WTC11 (cell line): ENCODE measurements around the gene SLC1A3. TPM values are rescaled to one million over a fixed set of nuclear protein-coding genes. Genes with fewer than 3 reads are reported as not detected.

Experiments used
- ATAC-seq: fragments of 200-7000 bp; cut with Tn5 transposase; 2 replicates; pipeline ENCODE4 v1.10.0; 2021; ENCODE audit warnings: mild to moderate bottlenecking, moderate library complexity
- CTCF ChIA-PET: fragments of 300-600 bp; sonication (Branson Sonifier 250); formaldehyde crosslinking; loops from one replicate; lab custom pipeline; 2021; ENCODE audit warnings: antibody characterized with exemption; lab: Charles Lee
- POLR2A ChIA-PET: fragments of 350-600 bp; sonication (Branson Sonifier 250); formaldehyde crosslinking; loops from one replicate; lab custom pipeline; 2021; ENCODE audit warnings: antibody characterized with exemption; lab: Charles Lee
- DNase-seq: peaks from one replicate; pipeline ENCODE4 v3.0.0; 2021; ENCODE audit warnings: low spot score
- H3K27ac Mint-ChIP-seq: 2 replicates; pipeline ENCODE4 v1.8.0; 2021; ENCODE audit warnings: mixed read lengths
- H3K27me3 Mint-ChIP-seq: 2 replicates; pipeline ENCODE4 v1.8.0; 2021; ENCODE audit warnings: low read depth, mild to moderate bottlenecking, moderate library complexity, mixed read lengths
- H3K36me3 Mint-ChIP-seq: 2 replicates; pipeline ENCODE4 v1.8.0; 2021; ENCODE audit warnings: mixed read lengths
- H3K4me1 Mint-ChIP-seq: 2 replicates; pipeline ENCODE4 v1.8.0; 2022; ENCODE audit warnings: mixed read lengths
- H3K4me3 Mint-ChIP-seq: 2 replicates; pipeline ENCODE4 v1.8.0; 2021; ENCODE audit warnings: mild to moderate bottlenecking, moderate library complexity, mixed read lengths
- H3K9me3 Mint-ChIP-seq: 2 replicates; pipeline ENCODE4 v1.8.0; 2021; ENCODE audit warnings: mixed read lengths
- AR ChIP-seq: fragments of 250-450 bp; sonication (Bioruptor Pico); IDR thresholded peaks from 2 replicates; pipeline ENCODE4 v1.9.0; 2021; ENCODE audit warnings: mild to moderate bottlenecking
- ARID4B ChIP-seq: sonication (generic); formaldehyde crosslinking; IDR thresholded peaks from 2 replicates; pipeline ENCODE4 v1.8.0; 2023; ENCODE audit warnings: missing genetic modification reagents, mild to moderate bottlenecking, borderline replicate concordance
- CBFB ChIP-seq: sonication (generic); formaldehyde crosslinking; IDR thresholded peaks from 2 replicates; pipeline ENCODE4 v1.8.1; 2022; ENCODE audit warnings: mild to moderate bottlenecking, low read depth, missing genetic modification reagents
- CDX4 ChIP-seq: fragments of 250-450 bp; sonication (Bioruptor Pico); IDR thresholded peaks from 2 replicates; pipeline ENCODE4 v1.9.0; 2021; ENCODE audit warnings: moderate library complexity, mild to moderate bottlenecking, inconsistent platforms, borderline replicate concordance
- CREB1 ChIP-seq: sonication (generic); formaldehyde crosslinking; IDR thresholded peaks from 2 replicates; pipeline ENCODE4 v1.8.0; 2023; ENCODE audit warnings: mild to moderate bottlenecking, missing genetic modification reagents
- FOXP1 ChIP-seq: sonication (generic); formaldehyde crosslinking; IDR thresholded peaks from 2 replicates; pipeline ENCODE4 v1.8.0; 2022; ENCODE audit warnings: missing genetic modification reagents, mild to moderate bottlenecking, moderate library complexity, borderline replicate concordance
- GABPB1 ChIP-seq: sonication (generic); formaldehyde crosslinking; IDR thresholded peaks from 2 replicates; pipeline ENCODE4 v1.8.1; 2023; ENCODE audit warnings: mild to moderate bottlenecking, missing genetic modification reagents
- GRHL2 ChIP-seq: fragments of 250-450 bp; sonication (Bioruptor Pico); IDR thresholded peaks from 2 replicates; pipeline ENCODE4 v1.8.0; 2022; ENCODE audit warnings: mild to moderate bottlenecking, moderate library complexity; ENCODE audit not compliant: insufficient replicate concordance, severe bottlenecking
- MLX ChIP-seq: sonication (generic); formaldehyde crosslinking; IDR thresholded peaks from 2 replicates; pipeline ENCODE4 v1.8.1; 2023; ENCODE audit warnings: mild to moderate bottlenecking, missing genetic modification reagents, moderate library complexity
- MXD4 ChIP-seq: fragments of 250-450 bp; sonication (Bioruptor Pico); IDR thresholded peaks from 2 replicates; pipeline ENCODE4 v1.8.0; 2021; ENCODE audit warnings: mild to moderate bottlenecking, moderate library complexity, borderline replicate concordance
- MYBL2 ChIP-seq: sonication (generic); formaldehyde crosslinking; IDR thresholded peaks from 2 replicates; pipeline ENCODE4 v1.8.1; 2023; ENCODE audit warnings: mild to moderate bottlenecking, moderate library complexity, missing genetic modification reagents
- NFATC4 ChIP-seq: fragments of 250-450 bp; sonication (Bioruptor Pico); IDR thresholded peaks from 2 replicates; pipeline ENCODE4 v1.9.0; 2021; ENCODE audit warnings: mild to moderate bottlenecking
- PRRX2 ChIP-seq: fragments of 250-450 bp; sonication (Bioruptor Pico); IDR thresholded peaks from 2 replicates; pipeline ENCODE4 v1.8.0; 2021; ENCODE audit warnings: mild to moderate bottlenecking
- RELA ChIP-seq: sonication (generic); formaldehyde crosslinking; IDR thresholded peaks from 2 replicates; pipeline ENCODE4 v1.8.1; 2022; ENCODE audit warnings: missing genetic modification reagents, mild to moderate bottlenecking, borderline replicate concordance
- TEAD1 ChIP-seq: sonication (generic); formaldehyde crosslinking; IDR thresholded peaks from 2 replicates; pipeline ENCODE4 v1.8.0; 2022; ENCODE audit warnings: mild to moderate bottlenecking, missing genetic modification reagents
- ZMAT4 ChIP-seq: fragments of 250-450 bp; sonication (Bioruptor Pico); IDR thresholded peaks from 2 replicates; pipeline ENCODE4 v1.9.0; 2021; ENCODE audit warnings: mild to moderate bottlenecking
- ZNF281 ChIP-seq: sonication (generic); formaldehyde crosslinking; IDR thresholded peaks from 2 replicates; pipeline ENCODE4 v1.8.0; 2023; ENCODE audit warnings: mild to moderate bottlenecking, missing genetic modification reagents
- ZNF317 ChIP-seq: sonication (generic); formaldehyde crosslinking; IDR thresholded peaks from 2 replicates; pipeline ENCODE4 v1.8.1; 2023; ENCODE audit warnings: low read depth, mild to moderate bottlenecking, moderate library complexity, missing genetic modification reagents, borderline replicate concordance
- ZNF423 ChIP-seq: fragments of 250-450 bp; sonication (Bioruptor Pico); IDR thresholded peaks from 2 replicates; pipeline ENCODE4 v2.1.2; 2022; ENCODE audit warnings: mild to moderate bottlenecking, moderate library complexity
- ZSCAN18 ChIP-seq: fragments of 250-450 bp; sonication (Bioruptor Pico); IDR thresholded peaks from 2 replicates; pipeline ENCODE4 v2.1.2; 2022; ENCODE audit warnings: mild to moderate bottlenecking, moderate library complexity
- total RNA-seq: library from RNA; stranded (reverse); gene quantifications from 3 replicates; pipeline ENCODE4 v1.2.3, GENCODE V29; 2021

SLC1A3 gene
- total RNA-seq, 1 experiment from 2014 or later = 77.9 TPM

- TF ChIP-seq ARID4B (no peak), CREB1 (CRISPR knock-in tag) (no peak), RELA (CRISPR knock-in tag) (no peak), PRRX2 (CRISPR knock-in tag) (no peak), ZNF423 (no peak), GRHL2 (CRISPR knock-in tag) (no peak), AR (CRISPR knock-in tag) (no peak)
Observed at GRCh38 chr5:36721664-36722235, 115.3 kb downstream of the SLC1A3 start (continued).

- ChIA-PET POLR2A (no interaction called here), CTCF (interaction anchor here (0.8 kb wide), 1 partner anchor 332 kb away, joined by 3 read pairs; no protein-coding TSS in a partner anchor)
- peaks cover 8% of the 10 kb centered on the region for H3K4me1 Mint-ChIP-seq
- no peaks in the 10 kb centered on the region for H3K27me3 Mint-ChIP-seq
- H3K36me3 Mint-ChIP-seq = no peaks in the 10 kb centered on the region
- no peak overlapping the region for H3K4me3 Mint-ChIP-seq
- H3K27ac Mint-ChIP-seq = no peak overlapping the region
- no peak for ATAC-seq
- peaks cover 3% of the 10 kb centered on the region for H3K9me3 Mint-ChIP-seq
- DNase-seq = no peak
- TF ChIP-seq ZNF423 = no peak
- TF ChIP-seq GABPB1 (CRISPR knock-in tag) = no peak
- no peak for TF ChIP-seq ZSCAN18 (CRISPR knock-in tag)
- TF ChIP-seq FOXP1 = no peak
- TF ChIP-seq ZNF317 (CRISPR knock-in tag) = no peak
- no peak for TF ChIP-seq NFATC4 (CRISPR knock-in tag)
- TF ChIP-seq MYBL2 (CRISPR knock-in tag) = no peak
- TF ChIP-seq ZMAT4 (CRISPR knock-in tag) = no peak
- no peak for TF ChIP-seq CBFB (CRISPR knock-in tag)
- TF ChIP-seq MLX = no peak
- TF ChIP-seq CDX4 (CRISPR knock-in tag) = no peak
- TF ChIP-seq ZNF281 = no peak
- no peak for TF ChIP-seq MXD4 (CRISPR knock-in tag)
- no peak for TF ChIP-seq TEAD1 (CRISPR knock-in tag)
Observed at GRCh38 chr5:36722900-36723299, 116.5 kb downstream of the SLC1A3 start.
